ENCODE measurements around the gene COL5A1.

COL5A1 gene

GRCh38 chr9:134681061-134681661, 39.6 kb downstream of the COL5A1 start:
- no peak overlapping the region for H3K4me3 ChIP-seq (ENCODE audit: low read length)
- H3K9me3 ChIP-seq (ENCODE audit: insufficient read depth, low read length): no peaks in the 10 kb centered on the region
- no peaks in the 10 kb centered on the region for H3K79me2 ChIP-seq (ENCODE audit: low read length)
- no peaks in the 10 kb centered on the region for H3K4me1 ChIP-seq (ENCODE audit: low read length)
- no peaks in the 10 kb centered on the region for H4K20me1 ChIP-seq (ENCODE audit: insufficient read depth, low read length)
- no peak overlapping the region for H2AFZ ChIP-seq (ENCODE audit: low read depth, low read length)
- no peak overlapping the region for H3K9ac ChIP-seq (ENCODE audit: low read length)
- H3K27ac ChIP-seq (ENCODE audit: low read length): no peak overlapping the region
- H3K36me3 ChIP-seq (replicated peaks; ENCODE audit: low read depth, low read length): no peaks in the 10 kb centered on the region
- H3K4me2 ChIP-seq (ENCODE audit: low read length): no peak overlapping the region
- H3K27me3 ChIP-seq (ENCODE audit: low read depth, low read length): peaks cover under 1% of the 10 kb centered on the region; the same call in 1 of the 2 replicates
- TF ChIP-seq CTCF (IDR thresholded peaks at IDR 0.05; ENCODE audit: low read depth, low read length) (no peak), EZH2phosphoT487 (IDR thresholded peaks at IDR 0.05; ENCODE audit: low read depth) (no peak)

GRCh38 chr9:134682026-134682425, 40.4 kb downstream of the COL5A1 start:
- Histone ChIP-seq H3K9ac (ENCODE audit: low read length) (no peak overlapping the region), H4K20me1 (ENCODE audit: insufficient read depth, low read length) (no peaks in the 10 kb centered on the region), H3K4me1 (ENCODE audit: low read length) (no peaks in the 10 kb centered on the region), H3K9me3 (ENCODE audit: insufficient read depth, low read length) (no peaks in the 10 kb centered on the region), H3K27ac (ENCODE audit: low read length) (no peak overlapping the region), H3K4me2 (ENCODE audit: low read length) (no peak overlapping the region), H3K79me2 (ENCODE audit: low read length) (no peaks in the 10 kb centered on the region), H3K36me3 (replicated peaks; ENCODE audit: low read depth, low read length) (no peaks in the 10 kb centered on the region), H2AFZ (ENCODE audit: low read depth, low read length) (no peak overlapping the region), H3K27me3 (ENCODE audit: low read depth, low read length) (no peaks in the 10 kb centered on the region), H3K4me3 (ENCODE audit: low read length) (no peak overlapping the region)
- TF ChIP-seq EZH2phosphoT487 (IDR thresholded peaks at IDR 0.05; ENCODE audit: low read depth): no peak
- TF ChIP-seq CTCF (IDR thresholded peaks at IDR 0.05; ENCODE audit: low read depth, low read length): no peak

- Histone ChIP-seq H3K27me3 (ENCODE audit: low read depth, low read length) (no peaks in the 10 kb centered on the region), H4K20me1 (ENCODE audit: insufficient read depth, low read length) (no peaks in the 10 kb centered on the region), H3K4me3 (ENCODE audit: low read length) (no peak overlapping the region), H3K27ac (ENCODE audit: low read length) (no peak overlapping the region), H3K9me3 (ENCODE audit: insufficient read depth, low read length) (no peaks in the 10 kb centered on the region), H3K9ac (ENCODE audit: low read length) (no peak overlapping the region), H3K4me2 (ENCODE audit: low read length) (no peak overlapping the region), H3K4me1 (ENCODE audit: low read length) (no peaks in the 10 kb centered on the region), H2AFZ (ENCODE audit: low read depth, low read length) (no peak overlapping the region), H3K79me2 (ENCODE audit: low read length) (no peaks in the 10 kb centered on the region), H3K36me3 (replicated peaks; ENCODE audit: low read depth, low read length) (no peaks in the 10 kb centered on the region)
- TF ChIP-seq CTCF (IDR thresholded peaks at IDR 0.05; ENCODE audit: low read depth, low read length): no peak
- no peak for TF ChIP-seq EZH2phosphoT487 (IDR thresholded peaks at IDR 0.05; ENCODE audit: low read depth)
These were observed 41.2 kb downstream of the COL5A1 start for GRCh38 chr9:134682651-134683364.

GRCh38 chr9:134683714-134684374, 42.2 kb downstream of the COL5A1 start:
- Histone ChIP-seq H3K4me3 (ENCODE audit: low read length) (no peak overlapping the region), H2AFZ (ENCODE audit: low read depth, low read length) (no peak overlapping the region), H3K4me1 (ENCODE audit: low read length) (no peaks in the 10 kb centered on the region), H3K27me3 (ENCODE audit: low read depth, low read length) (no peaks in the 10 kb centered on the region), H3K27ac (ENCODE audit: low read length) (no peak overlapping the region), H3K9ac (ENCODE audit: low read length) (no peak overlapping the region), H3K4me2 (ENCODE audit: low read length) (no peak overlapping the region), H3K36me3 (replicated peaks; ENCODE audit: low read depth, low read length) (no peaks in the 10 kb centered on the region), H3K79me2 (ENCODE audit: low read length) (no peaks in the 10 kb centered on the region), H4K20me1 (ENCODE audit: insufficient read depth, low read length) (no peaks in the 10 kb centered on the region), H3K9me3 (ENCODE audit: insufficient read depth, low read length) (no peaks in the 10 kb centered on the region)
- TF ChIP-seq CTCF (IDR thresholded peaks at IDR 0.05; ENCODE audit: low read depth, low read length) (no peak), EZH2phosphoT487 (IDR thresholded peaks at IDR 0.05; ENCODE audit: low read depth) (no peak)
